GM10266 (cell line): ENCODE measurements around the gene ZNF521.

Source experiments
- DNase-seq: peaks from one replicate; pipeline ENCODE4 v3.0.0; 2012; ENCODE audit errors: extremely low spot score
- TF ChIP-seq, protein P1 (sequence below): IDR thresholded peaks from 2 replicates; pipeline ENCODE4 v1.5.1; 2012; ENCODE audit warnings: mild to moderate bottlenecking, low read depth; ENCODE audit not compliant: control insufficient read depth, insufficient read depth; ENCODE audit errors: missing control alignments

The ZNF521 gene

GRCh38 chr18:25132786-25133496, 219.0 kb downstream of the ZNF521 start:
- TF ChIP-seq, protein P1, sequence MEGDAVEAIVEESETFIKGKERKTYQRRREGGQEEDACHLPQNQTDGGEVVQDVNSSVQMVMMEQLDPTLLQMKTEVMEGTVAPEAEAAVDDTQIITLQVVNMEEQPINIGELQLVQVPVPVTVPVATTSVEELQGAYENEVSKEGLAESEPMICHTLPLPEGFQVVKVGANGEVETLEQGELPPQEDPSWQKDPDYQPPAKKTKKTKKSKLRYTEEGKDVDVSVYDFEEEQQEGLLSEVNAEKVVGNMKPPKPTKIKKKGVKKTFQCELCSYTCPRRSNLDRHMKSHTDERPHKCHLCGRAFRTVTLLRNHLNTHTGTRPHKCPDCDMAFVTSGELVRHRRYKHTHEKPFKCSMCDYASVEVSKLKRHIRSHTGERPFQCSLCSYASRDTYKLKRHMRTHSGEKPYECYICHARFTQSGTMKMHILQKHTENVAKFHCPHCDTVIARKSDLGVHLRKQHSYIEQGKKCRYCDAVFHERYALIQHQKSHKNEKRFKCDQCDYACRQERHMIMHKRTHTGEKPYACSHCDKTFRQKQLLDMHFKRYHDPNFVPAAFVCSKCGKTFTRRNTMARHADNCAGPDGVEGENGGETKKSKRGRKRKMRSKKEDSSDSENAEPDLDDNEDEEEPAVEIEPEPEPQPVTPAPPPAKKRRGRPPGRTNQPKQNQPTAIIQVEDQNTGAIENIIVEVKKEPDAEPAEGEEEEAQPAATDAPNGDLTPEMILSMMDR: no peak
- no peak for DNase-seq

- no peak for DNase-seq
- TF ChIP-seq, protein P1: no peak
Observed at GRCh38 chr18:25126751-25127150, 225.2 kb downstream of the ZNF521 start.

- TF ChIP-seq, protein P1: no peak
- no peak for DNase-seq
Observed at GRCh38 chr18:25125680-25126079, 226.3 kb downstream of the ZNF521 start.

GRCh38 chr18:25123438-25124232, 228.3 kb downstream of the ZNF521 start:
- TF ChIP-seq, protein P1: no peak
- DNase-seq: no peak

DNA sequence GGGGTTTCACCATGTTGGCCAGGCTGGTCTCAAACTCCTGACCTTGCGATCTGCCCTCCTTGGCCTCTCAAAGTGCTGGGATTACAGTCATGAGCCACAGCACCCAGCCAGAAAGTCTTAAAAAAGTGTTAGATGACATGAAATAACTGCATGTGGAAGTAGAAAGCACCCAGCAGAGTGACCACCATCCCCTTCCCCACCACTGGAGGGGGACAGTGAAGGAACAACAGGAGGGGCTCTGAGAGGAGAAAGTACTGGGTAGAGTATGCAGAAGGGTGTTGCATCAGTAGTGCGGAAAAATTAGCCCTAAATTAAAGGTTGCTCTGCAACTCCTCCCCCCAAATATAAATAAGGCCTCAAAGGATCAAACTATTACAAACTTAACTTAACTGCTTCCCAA, 230.5 kb downstream of the ZNF521 start:
- no peak for DNase-seq
- TF ChIP-seq, protein P1: no peak

DNA sequence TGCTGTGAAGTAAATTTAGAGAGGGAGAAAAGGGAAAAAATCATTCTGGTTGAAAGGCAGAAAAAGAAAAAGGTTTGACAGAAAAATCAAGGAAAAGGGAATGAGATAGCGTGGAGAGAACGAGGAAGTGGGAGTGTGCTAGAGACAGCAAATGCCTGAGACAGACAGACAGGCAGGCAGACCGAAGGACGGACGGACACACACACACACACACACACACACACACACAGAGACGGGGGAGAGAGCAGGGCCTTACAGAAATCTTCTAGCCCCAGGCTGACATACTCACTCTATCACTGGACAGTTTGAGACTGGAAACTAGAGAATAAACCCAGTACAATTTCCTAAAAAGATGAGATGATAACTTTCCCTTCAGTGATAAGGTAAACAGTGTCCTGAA, 238.4 kb downstream of the ZNF521 start:
- TF ChIP-seq, protein P1: no peak

More for the DNA sequence above, 238.4 kb downstream of the ZNF521 start:
- DNase-seq: no peak
